Stimulated activated CD8-positive, alpha-beta memory T cell treated with anti-CD3 and anti-CD28 coated beads, Interleukin-15, amount 100 ng/mL, for 24 hours (primary cell): ENCODE results near the gene NUP62.
A peak's percentile ranks its signal among the peaks of the same experiment; 100 is the strongest.
"Not testable (repeated sequence)": the region's sequence is repeated elsewhere in the genome, so short reads cannot be mapped to it uniquely, and the experiment has no call there.

ENCODE experiments used
- DNase-seq: peaks from one replicate; pipeline ENCODE4 v3.0.0-alpha.2; 2020; ENCODE audit warnings: low read depth

The NUP62 gene

DNA sequence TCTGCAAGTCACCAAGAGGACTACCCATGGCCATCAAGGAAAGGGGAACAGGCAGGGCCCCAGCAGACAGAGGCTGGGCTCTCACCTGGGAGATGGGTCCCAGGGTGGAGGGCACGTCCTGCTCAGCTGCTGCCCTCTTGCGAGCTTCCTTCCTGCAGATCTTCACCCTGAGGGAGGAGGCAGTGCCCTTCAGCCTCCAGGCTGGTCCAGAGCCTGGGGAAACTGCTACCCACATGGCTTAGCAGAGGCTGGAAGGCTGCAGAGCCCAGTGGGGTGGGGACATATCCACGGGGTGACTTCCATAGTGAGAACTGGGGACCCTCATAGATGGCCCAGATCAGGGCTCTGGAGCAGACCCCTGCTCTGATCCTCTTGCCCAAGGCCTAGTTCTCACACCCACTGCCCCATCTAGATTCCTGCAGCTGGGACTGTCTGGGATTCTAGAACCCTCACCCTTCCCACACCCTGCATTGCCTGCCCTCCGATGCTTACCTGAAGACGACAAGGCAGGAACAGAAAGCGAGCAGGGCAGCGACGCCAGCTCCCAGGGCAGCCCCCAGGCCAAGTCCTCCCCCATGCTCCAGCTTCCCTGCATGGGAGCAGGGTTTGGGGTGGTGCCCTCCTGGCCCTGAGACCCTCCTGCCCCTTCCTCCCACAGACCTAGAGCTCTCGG is 22.6 kb upstream of the NUP62 start:
- DNase-seq = no peak

DNA sequence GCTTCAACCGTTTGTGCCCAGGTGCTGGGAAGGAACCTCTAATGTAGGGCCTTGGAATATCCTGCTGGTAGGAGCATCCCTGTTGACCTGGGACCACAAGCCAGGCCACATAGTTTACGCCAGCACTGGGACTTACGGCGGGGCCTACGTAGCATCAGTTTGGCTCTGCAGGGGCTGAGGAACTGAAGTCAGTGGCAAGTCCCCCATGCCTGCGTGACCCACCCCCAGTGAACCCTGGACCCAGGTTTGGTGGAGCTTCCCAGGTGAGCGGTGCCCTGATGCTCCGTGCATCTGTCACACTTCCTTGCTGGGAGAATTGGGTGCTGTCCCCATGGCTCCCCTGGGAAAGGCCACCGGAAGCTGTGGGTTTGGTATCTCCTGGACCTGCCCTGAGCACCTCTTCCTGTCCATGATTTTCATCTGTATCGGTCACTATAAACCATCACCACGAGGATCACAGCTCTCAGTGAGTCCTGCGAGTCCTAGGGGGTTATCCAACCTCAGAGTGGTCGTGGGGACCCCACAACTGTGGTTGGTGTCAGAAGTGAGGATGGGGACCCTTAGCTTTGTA is 21.7 kb upstream of the NUP62 start:
- DNase-seq = no peak

DNA sequence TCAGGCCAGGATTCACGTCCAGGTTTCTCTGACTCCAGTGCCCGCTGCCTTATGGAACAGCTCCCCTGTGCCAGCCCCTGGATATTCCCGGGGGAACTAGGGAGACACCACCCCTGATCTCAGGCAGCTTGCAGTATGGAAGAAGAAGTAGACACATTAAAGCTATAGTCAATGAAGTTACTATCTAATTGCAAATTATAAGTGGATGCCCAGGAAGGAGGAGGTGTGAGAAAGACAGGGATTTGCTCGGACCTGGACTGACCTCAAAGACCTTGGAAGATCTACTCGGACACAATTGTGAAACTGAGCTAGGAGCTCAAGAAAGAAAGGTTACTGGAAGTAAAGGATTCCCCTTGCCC is 21.3 kb upstream of the NUP62 start:
- no peak for DNase-seq

DNA sequence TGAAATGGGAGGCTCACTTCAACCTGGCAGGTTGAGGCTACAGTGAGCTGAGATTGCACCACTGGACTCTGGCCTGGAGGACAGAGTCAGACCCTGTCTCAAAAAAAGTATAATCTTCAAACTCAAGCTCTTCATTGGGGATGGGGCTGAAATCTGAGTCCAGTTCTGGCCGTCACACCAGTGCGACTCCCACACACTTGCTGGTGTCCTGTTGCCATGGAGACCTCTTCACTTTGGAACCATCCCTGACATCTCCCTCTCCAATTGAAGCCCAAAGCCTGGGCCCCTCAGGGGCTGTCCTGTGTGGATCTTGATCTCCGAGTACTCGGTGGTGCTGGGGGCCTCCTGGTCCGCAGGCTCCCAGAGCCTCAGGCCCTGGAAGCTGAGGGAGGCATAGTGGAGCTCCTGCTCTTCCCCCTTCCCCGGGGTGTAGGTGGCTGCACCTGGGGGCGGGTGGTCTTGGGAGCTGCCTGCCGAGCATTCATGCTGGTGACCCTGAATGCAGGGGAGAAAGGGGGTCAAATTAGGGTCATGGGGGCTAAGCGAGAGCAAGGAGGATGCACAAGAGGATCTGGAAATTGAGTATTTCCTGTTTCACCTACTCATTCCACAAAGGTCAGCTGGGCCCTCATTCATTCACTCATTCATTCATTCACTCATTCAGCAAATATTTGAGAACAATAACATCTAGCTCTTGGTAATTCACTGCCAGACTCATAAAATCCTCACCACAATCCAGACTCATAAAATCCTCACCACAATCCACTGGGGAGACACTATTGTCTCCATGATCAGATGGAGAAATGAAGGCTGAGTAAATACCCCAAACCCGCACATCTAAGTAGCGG is 20.7 kb upstream of the NUP62 start:
- DNase-seq = no peak

DNA sequence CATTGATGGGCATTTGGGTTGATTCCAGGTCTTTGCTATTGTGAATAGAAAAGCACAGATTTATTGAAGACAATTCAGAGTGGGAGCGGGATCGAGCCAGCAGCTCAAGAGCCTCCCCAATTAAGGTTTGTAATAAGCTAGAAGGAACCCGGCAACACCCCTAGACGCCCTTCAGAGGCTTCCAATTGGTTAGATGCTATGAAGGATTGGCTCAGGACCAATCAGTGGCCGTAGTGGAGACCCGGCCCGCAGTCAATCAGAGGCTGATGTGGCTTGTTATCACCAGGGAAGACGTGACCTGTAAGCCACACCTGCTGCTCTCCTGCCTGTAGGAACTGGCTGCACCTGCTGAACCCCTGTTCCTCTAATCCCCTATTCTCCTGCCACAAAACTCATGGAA is 17.1 kb upstream of the NUP62 start:
- no peak for DNase-seq

DNA sequence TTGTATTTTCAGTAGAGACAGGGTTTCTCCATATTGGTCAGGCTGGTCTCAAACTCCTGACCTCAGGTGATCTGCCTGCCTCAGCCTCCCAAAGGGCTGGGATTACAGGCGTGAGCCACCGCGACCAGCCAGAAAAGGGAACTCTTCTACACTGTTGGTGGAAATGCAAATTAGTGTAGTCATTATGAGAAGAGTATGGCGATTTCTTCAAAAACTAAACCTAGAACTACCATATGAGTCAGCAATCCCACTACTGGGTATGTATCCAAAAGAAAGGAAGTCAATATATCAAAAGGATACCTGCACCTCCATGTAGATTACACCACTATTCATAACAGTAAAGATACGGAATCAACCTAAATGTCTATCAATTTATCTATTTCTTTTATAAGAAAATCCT is 15.3 kb upstream of the NUP62 start:
- DNase-seq = not testable (repeated sequence)

DNA sequence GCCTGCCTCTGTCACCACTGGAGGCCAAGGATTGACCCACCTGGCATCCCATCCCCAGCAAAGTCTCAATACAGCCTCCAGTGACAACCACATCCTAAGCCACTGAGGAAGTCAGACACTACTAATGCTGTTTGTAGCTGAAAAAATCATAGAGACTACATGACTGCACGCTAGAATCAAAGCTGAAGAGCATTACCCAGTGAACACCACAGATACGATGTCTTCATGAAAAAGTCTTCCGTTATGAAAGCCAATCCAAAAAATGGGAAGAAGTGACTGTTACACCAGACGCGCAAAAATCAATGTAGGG is 11.1 kb upstream of the NUP62 start:
- DNase-seq = no peak

DNA sequence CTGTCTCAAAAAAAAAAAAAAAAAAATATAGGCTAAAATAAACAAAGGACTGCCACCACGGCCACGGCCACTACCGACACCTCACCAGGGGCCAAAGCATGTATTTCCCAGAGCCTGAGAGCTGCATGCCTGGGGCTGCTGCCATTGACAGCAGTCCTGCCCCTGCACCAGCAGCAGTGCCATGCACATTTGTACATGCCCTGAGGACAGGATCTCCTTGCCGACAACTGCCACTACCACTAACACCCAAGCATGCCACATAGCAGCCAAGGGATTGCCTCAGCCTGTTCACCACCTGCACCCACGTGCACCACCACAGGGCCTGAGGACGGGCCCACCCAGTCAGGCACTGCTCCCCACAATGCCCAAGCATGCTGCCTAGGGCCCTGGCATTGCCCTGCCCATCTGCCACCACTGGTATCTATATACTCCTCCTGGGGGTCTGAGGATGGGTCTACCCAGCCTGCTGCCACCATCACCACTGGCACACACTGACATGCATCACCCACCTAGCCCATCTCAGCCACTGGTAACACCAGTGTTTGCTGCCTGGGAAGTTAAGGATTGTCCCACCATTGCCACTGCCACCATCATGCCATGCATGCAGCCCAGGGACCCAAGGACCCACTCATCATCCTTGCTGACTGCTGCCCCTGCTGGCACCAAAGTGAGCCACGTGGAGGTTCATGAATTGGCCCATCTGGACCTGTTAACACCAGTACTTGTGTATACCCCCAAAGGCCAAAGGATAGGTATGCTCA is 10.6 kb upstream of the NUP62 start:
- no peak for DNase-seq

DNA sequence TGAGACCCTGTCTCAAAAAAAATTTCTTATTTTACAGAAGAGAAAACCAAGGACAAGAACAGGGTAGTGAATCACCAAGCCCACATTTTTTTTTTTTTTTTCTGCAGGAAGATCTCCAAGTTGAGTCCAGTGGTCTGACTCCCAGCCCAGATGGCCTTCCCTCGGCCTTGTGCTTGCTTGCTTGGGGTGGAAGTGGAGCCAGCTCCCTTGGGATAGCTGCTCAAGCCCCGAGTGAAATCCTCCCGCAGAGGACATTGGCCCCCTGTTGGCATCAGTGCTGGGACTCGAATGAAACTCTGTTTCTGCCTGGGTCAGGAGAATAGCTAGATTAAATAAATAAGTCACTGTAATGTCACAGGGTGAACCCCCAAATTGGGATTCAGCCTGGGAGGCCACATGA is 9.4 kb upstream of the NUP62 start:
- DNase-seq = no peak

DNA sequence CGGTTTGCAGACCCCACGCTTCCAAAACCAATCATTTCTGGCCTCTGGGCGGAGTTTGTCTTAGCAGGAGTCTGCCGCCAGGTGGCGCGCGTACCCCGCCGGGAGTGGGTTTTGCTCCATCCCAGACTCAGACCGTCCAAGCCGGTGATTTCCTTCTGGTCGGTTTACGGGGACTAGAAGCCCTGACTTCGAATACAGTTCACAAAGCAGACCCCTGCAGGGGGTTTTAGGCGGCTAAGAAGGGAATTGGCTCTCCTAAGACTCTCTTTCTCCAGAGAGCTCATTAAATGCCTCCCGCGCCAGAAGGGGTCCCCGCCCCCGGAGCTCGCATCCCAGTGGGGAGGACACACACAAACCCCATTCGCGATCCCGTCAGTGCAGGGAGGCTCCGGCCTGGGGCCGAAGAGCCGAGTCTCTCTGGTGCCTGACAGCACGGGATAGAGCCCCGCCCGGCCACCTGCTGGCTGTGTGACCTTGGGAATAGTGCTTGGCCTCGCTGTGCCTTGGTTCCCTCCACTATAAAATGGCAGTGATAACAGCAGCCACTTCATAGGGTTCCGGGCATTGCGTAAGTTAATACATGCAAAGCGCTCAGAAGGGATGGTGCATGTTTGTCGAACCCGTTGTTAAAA is 8.6 kb upstream of the NUP62 start:
- DNase-seq = peak; percentile 78

DNA sequence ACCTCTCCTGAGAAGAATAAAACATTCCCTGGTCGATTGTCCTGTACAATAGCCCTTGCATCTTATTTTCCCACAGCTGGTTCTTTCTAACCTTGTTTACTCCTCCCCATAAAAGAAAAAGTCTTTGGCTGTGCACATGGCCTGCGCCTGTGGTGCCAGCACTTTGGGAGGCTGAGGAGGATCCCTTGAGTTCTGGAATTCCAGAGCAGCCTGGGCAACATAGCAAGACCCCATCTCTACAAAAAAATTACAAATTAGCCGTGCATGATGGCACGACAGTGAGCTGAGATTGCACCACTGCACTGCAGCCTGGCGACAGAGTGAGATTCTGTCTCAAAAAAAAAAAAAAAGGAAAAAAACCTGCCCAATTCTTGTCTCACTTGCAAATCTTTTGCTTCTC is 7.2 kb upstream of the NUP62 start:
- no peak for DNase-seq

DNA sequence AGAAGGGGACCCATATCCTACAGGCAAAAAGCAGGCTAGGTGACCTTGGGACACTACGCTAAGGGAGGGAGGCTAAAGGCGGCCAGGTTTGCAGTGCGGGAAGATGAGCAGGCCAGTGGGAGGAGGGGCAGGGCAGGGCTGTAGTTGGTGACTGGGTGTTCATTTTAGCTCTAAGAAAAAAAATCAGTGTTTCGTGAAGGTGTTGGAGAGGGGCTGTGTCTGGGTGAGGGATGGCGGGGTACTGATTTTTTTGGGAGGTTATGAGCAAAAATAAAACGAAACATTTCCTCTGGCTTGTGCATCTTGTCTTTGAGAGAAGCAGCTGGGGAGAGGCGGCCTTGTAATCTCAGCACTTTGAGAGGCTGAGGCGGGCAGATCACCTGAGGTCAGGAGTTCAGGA is 4.3 kb upstream of the NUP62 start:
- DNase-seq = no peak

DNA sequence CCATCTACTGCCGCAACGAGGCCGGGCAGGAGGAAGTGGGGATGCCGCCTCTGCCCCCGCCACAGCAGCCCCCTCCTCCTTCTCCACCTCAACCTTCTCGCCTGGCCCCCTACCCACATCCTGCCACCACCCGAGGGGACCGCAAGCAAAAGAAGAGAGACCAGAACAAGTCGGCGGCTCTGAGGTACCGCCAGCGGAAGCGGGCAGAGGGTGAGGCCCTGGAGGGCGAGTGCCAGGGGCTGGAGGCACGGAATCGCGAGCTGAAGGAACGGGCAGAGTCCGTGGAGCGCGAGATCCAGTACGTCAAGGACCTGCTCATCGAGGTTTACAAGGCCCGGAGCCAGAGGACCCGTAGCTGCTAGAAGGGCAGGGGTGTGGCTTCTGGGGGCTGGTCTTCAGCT is 3.4 kb upstream of the NUP62 start:
- no peak for DNase-seq

DNA sequence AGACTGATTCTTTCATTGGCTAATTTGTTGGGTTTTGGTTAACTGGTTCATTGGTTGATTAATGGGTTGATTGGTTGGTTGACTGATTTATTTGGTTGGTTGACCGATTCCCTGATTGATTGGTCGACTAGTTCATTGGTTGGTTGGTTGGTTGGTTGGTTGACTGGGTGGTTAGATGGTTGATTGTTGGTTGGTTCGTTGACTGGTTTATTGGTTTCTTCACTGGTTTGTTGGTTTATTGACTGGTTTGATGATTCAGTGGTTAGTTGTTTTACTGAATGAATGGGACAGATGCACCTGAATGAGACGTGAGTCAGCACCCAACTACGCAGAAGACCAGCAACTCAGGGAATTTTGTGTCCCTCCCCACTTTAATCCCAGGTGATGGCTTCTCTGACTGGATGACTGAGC is 2.7 kb upstream of the NUP62 start:
- no peak for DNase-seq

DNA sequence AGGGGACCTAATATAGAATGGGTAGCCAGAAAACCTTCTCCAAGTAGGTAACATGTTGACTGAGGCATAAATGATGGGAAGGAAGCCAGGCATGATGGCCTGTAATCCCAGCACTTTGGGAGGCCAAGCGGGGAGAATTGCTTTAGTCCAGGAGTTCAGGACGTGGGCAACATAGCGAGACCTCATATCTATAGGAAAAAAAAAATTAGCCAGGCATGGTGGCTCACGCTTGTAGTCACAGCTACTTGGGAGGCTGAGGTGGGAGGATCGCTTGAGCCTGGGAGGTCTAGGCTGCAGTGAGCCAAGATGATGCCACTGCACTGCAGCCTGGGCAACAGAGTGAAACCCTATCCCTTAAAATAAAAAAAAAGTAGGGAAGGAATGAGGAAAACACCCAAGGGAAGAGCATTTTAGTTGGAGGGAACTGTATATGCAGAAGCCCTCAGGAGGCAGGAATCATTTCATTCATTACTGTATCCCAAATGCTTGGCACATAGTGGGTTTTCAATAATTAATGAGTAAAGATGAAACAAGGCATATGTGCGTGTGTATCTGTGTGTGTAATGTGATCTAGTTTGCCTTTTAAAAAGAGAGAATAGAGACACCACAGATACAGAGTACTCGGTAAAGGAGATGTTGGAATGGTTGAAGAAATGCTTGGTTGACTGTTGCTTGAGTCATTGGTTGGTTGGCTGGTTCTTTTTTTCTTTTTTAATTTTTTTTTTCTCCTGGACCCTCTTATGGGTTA is 2.2 kb upstream of the NUP62 start:
- DNase-seq = no peak

DNA sequence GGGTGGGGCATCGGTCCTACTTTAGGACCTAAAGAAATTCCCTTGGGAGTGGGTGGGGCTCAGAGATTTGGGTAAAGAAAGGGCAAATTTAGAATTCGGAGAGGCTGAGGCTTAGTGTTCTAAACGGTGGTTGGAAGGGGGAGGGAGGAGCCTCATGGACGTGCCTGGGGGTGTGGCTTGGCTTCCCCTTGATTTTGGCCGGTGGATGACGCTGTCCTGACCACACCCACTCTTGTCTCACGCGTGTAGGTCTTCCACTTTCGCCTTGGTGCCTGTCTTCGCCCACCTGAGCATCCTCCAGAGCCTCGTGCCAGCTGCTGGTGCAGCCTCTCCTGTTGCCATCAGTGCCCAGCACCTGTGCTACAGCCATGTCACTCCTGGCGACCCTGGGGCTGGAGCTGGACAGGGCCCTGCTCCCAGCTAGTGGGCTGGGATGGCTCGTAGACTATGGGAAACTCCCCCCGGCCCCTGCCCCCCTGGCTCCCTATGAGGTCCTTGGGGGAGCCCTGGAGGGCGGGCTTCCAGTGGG is 1.2 kb upstream of the NUP62 start:
- no peak for DNase-seq

DNA sequence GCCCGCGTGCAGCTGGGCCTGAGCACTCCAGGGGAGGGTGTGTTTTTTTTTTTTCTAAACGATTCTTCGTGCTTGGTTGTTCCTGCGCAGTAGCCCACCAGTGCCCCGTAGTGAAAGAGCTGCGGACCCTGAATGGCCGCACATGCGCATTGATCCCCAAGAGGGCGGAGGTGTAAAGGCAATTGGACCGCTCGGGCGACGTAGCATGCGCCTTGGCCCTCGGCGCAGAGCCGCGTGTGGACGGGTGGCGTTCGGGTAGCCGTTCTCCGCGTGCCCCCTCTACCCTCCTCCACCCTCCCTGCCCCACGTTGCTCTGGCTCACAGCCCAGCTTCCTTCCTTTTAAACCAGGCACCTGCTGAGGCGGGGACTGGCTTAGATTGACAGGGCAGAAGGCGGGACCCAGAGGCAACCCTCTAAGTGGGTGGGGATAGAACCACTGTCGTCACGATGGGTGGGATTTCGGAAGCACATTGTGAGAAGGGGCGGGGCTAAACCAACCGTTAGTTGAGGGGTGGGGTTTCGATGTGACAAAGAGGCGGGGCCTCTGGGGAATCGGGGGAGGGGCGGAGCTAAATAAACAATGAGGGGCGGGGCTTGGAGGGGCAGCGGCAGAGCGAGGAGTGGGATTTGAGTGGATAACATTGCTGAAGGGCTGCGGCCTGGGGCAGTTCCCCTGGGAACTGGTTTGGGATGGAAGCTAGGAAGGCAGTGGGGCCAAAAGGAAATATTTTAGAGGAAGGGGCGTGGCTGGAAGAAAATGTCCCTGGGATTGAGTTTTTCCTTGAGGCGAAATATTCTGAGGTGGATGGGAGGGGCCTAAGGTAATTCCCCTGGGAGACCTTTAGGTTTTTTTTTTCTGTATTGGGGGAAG is 543 bp upstream of the NUP62 start:
- peak; percentile 69 for DNase-seq

DNA sequence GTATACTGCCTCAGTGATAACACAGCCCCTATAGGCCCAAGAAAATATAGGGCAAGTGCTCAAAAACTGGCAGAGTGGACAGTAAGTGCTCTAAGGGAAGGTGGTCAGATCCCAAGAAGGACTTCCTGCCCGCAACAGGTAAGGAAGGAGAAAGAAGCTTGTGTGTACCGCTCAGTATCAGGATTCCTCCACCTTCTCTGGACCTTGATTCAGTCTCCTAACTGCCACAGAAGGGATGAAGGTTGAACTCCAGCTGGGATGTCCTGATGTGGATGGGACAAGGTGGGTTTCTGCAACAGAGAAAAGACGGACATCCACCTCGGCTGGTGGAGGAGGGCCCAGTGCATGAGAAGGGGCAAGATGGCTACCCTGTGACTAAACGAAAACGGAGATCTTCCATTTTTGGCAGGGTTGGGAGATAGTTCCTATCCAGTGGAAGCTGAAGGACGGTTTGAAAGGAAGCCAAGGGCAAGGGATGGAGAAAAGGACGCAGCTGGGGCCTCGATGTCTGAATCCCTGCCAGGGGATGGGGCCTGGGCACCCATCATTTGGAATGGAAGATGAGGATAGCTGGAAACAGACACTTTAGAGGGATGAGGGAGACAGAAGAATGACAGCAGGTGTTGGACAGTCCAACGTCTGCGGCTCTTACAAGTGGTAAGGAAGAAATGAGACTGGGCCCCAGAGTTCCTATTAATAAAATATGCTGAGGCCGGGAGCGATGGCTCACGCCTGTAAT is 1.6 kb downstream of the NUP62 start:
- no peak for DNase-seq

DNA sequence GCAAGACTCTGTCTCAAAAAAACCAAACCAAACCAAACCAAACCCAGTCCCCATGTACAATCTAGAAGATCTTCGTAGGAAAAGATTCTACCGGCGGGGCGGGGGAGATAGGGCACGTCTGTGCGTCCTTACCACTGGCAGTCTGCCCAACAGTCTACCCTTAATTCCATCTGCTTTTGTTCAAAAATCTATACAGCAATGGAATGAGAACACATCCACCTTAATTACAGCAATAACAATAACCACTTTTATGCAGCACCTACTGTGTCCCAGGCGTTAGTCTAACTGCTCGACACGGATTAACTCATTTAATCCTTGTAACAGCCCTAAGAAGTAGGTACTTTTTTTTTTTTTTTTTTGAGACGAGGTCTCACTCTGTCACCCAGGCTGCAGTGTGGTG is 2.8 kb downstream of the NUP62 start:
- no peak for DNase-seq

DNA sequence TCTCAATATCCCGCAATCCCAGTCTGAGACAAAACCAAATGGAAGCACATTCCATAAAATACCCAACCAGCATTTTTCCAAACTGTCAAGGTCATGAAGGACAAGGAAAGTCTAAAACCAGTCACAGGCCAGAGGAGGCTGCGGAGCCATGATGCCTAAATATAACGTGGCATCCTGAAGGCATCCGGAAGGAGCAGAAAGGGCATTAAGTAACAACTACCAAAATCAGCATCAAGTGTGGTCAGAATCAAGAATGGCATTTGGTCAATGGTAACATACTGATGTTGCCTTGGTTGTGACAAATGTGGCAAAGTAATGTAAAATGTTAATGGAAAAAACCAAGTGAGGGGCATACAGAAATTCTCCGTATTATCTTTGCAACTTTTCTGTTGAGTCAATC is 3.8 kb downstream of the NUP62 start:
- DNase-seq = no peak
